Stimulated activated CD8-positive, alpha-beta memory T cell treated with anti-CD3 and anti-CD28 coated beads, Interleukin-4, amount 100 ng/mL, for 4 hours (primary cell): ENCODE data around the gene PCSK2.

Source experiments
- DNase-seq, 2 donors: peaks; one replicate each; pipeline ENCODE4 v3.0.0-alpha.2; 2020; ENCODE audit warnings: low read depth in 2 of 2, low spot score in 1 of 2

The PCSK2 gene

DNA sequence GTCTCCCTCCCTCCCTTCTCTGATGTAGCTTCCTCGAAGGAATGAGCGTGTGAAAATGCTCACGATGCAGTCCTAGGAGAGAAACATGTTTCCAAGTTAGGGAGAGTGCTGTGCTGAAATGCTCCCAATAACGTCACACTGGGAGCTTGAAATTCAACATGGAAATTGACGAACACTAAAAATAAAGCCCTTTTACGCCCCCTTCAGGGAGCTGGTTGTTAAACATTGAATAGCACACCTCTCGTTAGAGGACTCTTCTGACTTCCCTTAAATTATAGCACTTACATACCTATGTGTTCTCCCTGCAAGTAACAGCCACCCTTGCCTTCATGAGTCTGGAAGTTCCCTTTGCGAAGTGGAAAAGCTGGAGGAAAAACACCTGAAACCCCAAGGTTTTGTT, 215.7 kb downstream of the PCSK2 start:
- DNase-seq: no peak

DNA sequence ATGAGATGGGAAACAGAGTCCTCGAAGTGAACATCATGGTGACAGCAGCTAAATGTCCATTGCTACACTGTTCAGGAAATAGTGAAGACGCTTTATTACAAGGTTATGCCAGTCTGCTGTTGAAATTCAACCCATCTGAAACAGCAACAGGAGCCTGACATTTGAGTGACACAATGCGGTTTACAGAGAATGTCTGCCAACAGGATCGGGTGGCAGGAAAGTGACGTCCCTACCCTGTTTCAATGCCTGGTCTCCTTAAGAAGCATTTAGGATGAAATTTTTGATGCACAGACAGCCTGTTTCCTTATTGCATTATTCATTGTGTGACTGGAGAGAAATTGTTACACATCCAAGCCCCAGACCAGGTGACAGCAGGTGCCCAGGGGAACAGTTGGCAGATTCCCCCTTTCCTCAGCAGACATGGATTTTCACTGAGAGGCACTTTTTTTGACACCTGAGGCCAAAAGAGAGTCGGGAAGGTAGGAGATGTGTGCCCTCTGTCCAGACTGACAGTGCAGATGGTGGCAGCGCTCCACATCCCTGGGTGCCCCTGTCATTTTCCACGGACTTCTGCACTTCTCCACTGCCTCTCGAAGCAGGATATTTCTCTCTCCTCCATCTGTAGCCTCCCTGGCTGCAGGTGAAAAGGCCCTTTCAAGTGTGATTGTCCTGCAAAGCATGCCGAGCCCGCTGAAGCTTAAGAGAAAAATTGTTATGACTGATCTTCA, 216.5 kb downstream of the PCSK2 start:
- DNase-seq: no peak

DNA sequence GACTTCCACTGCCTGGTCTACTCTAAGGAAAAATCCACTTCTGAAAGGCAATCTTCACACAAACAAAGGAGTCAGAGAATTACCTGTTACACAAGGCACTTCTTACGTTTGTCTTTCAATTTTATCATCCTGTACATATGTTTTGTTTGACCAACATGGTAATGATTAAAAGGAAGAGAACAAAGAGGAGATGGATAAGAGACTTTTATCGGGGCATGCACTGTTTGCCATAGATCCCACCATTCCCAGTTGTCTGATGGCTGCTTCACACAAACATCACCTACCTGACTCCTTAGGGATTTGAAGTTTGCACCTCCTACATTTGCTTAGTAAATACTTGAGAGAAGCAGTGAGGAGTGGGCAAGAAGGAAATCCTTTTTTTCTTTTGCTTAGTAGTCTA, 217.3 kb downstream of the PCSK2 start:
- no peak for DNase-seq

DNA sequence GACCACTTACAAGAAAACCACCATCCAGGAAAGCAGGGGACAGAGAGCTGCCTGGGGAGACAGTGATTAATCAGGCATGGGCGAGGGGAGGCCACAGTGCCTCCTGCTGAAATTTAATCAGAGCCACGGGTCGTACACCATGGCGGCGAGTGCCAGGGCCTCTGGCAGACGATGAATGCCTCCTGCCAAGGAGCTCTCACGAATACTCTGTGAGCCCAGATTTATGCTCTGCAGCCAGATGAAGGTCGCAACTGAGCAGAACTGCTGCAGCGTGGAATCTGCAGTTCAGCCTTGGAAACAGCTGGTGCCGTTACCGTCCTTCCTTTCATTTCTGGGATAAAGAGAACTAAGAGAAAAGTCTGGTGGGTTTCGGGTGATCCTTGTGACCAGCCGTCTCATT, 218.7 kb downstream of the PCSK2 start:
- DNase-seq: no peak

DNA sequence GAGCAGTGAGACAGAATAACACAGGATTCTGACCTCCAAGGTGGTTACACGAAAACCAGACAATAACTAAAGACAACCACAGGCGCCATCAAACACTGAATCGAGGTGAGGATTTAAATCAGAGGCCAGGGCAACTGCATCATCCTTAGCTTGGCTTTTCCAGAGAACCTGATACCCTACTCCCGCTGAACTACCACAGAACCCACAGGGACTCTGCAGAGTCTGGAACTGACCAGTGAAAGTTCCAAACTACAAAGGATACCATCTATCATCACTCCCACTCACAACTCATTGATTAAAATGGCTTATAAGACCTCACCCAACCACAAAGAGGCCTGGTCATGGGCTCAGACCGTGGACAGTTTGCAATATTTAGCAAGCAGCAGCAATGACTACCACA, 219.3 kb downstream of the PCSK2 start:
- no peak for DNase-seq

DNA sequence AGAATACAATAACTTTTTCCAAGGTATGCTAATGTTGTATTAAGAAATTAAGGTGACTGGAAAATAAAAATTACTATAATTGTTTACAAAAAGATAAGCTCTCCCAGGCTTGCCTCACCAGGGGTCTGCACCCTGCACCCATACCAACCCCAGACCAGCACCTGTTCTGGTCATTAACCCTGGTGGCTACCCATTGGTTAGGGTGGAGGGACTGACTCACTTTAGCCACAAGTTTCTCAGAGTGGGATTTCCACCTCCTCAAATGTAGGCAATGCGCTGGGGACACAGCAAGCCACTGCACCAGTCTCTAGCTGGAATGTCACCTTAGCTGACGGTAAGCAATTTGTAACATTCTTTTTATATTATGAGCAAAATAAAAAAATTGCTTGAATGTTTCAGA, 221.2 kb downstream of the PCSK2 start:
- DNase-seq: no peak

DNA sequence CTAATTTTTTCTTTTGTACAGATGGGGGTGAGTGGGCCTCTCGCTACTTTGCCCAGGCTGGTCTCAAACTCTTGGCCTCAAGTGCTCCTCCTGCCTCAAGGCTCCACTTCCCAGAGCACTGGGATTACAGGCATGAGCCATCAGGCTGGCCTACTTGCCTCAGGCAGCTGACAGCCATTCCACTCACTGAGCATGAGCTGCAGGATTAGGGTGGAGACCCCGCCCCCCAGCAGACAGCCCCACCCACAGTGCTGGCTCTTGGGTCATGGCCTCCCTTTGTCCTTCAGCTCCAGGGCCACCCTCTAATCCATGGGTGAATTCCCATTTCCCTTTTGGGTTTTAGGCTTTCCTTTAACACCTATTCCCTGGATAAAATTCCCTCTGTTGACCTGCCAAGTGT, 222.2 kb downstream of the PCSK2 start:
- DNase-seq: no peak

DNA sequence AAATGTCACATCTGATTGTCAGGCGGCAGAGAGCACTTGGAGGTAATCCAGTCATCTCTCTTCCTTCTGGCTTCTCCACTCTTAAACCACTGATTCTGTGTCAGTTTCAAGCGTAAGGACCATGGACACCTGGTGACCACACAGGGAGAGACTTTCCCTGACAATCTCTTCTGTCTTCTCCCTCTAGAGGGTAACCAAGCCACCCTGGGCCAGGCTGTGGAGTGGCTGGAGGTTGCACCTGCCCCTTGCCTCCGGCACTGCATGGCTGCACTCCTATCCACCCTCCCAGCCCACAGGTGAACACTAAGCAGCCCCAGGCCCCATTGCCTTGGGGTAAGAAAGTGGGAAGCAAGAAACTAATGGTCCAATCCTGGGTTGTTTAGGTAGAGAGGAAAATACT, 225.6 kb downstream of the PCSK2 start:
- no peak for DNase-seq

DNA sequence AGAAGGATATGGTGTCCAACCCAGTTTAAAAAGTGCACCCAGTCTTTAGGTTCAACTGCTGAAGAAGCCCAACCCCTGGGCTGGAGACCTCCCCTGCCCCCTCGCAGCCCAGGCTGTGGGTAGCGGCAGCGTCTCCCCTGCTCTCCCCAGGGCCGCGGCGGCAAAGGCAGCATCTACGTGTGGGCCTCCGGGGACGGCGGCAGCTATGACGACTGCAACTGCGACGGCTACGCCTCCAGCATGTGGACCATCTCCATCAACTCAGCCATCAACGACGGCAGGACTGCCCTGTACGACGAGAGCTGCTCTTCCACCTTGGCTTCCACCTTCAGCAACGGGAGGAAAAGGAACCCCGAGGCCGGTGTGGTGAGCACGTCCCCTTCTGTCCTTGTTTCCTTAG, 226.8 kb downstream of the PCSK2 start:
- DNase-seq: no peak

DNA sequence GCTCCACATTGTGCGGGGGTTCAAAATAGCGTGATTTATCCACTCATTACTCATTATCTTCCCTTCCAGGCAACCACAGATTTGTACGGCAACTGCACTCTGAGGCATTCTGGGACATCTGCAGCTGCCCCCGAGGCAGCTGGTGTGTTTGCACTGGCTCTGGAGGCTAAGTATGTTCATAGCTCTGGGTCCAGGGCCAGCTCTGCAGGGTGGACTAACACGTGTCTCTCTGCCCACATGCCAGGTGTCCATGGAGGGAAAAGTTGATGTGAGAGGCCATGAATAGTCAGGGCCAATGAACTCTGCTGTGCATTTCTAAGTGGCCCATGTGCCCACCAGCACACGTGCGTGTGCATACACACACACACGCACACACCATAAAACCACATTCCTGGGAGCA, 229.4 kb downstream of the PCSK2 start:
- no peak for DNase-seq

DNA sequence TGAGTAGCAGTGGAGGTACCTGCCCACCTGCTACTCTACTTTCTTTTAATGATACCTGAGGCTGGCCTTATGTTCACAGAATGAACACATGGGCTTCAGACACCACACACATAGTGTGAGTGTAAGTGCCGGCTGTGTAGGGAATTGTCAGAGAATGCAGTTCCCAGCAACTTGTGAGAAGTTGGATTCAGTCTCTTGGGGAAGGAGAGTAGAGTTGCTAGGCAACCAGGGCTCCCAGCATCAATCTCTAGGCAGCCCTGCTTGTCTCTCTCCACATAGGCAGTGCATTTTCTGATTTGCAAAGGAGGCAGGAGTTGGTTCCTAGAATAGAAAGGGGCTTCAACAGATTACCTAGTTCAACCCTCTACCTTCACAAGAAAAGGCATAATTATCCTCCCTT, 230.2 kb downstream of the PCSK2 start:
- no peak for DNase-seq

DNA sequence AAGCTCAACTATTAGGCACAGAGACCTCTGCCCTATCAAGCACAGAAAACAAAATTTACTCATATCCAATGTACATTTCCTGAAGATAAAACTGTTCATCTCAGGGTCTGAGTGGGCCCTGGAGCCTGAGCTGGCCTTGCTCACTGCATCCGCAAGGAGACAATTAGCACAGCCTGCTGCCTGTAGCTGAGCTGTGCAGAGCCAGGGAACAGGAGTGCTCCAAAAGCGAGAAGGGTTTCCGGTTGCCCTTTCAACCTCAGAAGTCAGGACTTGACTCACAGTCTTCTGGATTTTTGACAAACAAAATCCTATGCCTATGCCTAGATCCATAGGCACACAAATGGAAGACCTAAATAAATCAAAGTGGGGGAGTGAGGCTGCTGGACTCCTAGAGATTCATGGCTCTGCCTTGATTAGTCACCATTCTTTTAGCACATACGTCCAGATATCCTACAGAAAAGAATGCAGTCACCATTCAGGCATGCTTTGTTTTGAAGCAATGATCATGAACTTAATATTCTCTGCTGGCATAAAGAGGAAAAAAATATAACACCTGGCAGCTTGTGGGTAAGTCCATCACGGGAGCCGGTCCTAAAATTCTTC, 230.8 kb downstream of the PCSK2 start:
- DNase-seq: no peak

DNA sequence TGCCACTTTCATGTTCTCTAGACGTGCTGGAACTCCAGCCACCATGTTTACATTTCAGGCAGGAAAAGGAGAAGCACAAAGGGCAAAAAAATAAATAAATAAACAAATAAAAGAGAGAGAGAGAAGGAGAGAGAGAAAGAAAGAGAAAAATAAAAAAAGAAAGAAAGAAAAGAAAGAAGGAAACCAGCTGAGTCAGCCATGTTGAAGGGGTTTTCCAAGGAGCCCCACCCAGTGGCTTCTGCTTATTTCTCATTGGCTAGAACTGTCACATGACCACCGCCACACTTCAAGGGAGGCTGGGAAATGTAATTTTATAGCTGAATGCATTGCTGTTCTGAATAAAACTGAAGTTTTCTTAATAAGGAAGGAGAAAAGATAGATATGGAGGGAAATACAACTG, 233.3 kb downstream of the PCSK2 start:
- no peak for DNase-seq

DNA sequence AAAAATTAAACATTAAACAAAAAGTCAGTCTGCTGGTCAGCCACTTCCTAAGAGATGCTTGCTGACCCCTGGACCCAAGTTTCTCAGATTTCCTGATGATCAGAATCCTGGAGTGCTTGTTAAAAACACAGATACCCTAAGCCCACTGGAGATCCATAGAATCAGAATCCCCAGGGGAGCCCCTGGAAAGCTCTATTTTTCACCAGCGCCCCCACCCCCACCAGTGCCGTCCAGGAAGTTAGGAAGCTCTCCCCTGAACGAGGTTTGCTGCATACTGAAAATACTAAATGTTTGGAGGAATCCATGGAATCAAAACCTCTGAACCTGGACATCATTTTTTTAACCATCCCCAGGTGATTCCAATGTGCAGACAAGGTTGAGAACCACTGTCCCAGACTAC, 235.1 kb downstream of the PCSK2 start:
- no peak for DNase-seq

DNA sequence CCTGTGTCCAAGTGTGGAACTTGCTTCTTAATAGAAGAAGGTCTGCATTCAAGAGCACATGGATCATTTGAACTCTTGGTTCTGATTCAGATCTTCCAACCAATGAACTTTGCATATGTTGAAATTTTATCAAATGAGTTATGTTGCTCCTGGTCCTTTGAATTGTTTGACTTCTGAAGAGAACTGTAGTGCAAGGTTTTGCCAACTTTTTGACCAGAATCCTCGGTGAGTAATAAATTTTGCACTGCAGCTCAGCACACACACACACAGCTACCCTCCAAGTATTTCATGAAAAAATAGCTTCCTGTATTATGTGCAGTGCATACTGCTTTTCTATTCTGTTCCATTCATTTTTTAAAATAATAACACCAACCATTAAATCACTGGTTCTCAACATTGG, 236.9 kb downstream of the PCSK2 start:
- no peak for DNase-seq

DNA sequence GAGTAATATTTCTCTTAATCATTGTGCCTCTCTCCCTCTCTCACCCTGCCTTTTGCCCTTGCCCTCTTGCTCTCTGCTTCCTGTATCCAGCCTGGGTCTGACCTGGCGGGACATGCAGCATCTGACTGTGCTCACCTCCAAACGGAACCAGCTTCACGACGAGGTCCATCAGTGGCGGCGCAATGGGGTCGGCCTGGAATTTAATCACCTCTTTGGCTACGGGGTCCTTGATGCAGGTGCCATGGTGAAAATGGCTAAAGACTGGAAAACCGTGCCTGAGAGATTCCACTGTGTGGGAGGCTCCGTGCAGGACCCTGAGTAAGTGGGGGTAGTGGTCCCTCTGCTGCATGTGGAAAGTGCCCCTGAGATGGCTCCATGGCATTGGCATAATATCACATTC, 238.4 kb downstream of the PCSK2 start:
- no peak for DNase-seq

DNA sequence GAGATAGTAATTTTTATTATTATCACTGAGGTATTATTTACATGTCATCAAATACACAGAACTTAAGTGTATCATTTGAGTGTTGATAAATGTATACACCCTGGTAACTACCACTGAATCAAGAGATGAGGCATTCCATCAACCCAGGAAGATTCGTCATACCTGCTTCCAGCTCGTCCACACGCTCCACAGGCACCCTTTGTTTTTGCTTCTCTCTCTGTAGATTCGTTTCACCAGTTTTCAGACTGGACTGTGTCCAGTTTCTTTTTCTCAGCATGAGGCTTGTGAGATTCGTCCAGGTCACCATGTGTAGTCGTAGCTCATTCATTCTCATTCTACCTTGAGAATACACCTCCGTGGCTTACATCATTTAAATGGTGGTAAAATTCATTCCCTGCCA, 239.8 kb downstream of the PCSK2 start:
- DNase-seq: no peak

DNA sequence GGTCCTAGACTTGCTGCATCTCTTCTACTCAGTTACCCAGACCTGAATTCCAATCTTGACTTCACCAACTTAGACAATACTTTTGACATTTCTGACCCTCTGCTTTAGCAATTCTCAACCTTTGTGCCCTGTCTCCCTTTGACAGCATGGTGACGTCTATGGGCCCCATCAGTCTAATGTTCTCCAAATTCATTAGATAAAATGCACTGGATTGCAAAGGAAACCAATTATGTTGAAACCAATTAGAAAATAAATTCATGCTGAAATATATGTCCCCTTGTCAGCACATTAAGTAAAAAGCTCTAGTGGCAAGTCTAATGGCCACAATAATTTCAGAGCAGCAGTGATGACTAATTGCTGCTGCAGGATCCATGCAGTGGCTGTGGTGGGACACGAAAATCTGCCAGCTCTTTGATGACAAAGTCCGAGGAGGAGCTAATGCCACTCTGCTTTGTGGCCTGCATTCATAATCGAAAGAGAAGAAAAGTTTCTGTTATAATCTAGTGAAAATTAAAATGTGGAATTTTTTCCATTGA, 240.3 kb downstream of the PCSK2 start:
- no peak for DNase-seq

DNA sequence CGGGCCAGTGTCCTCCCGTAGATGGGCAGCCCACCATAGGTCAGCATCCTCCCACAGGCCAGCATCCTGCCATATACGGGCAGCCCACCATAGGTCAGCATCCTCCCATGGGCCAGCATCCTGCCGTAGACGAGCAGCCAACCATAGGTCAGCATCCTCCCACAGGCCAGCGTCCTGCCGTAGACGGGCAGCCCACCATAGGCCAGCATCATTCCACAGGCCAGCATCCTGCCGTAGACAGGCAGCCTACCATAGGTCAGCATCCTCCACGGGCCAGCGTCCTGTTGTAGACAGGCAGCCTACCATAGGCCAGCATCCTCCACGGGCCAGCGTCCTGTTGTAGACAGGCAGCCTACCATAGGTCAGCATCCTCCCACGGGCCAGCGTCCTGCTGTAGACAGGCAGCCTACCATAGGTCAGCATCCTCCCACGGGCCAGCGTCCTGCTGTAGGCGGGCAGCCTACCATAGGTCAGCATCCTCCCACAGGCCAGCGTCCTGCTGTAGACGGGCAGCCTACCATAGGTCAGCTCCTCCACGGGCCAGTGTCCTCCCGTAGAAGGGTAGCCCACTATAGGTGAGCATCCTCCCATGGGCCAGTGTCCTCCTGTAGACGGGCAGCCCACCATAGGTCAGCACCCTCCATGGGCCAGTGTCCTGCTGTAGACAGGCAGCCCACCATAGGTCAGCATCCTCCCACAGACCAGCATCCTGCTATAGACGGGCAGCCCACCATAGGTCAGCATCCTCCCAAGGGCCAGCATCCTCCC, 241.4 kb downstream of the PCSK2 start:
- no peak for DNase-seq

DNA sequence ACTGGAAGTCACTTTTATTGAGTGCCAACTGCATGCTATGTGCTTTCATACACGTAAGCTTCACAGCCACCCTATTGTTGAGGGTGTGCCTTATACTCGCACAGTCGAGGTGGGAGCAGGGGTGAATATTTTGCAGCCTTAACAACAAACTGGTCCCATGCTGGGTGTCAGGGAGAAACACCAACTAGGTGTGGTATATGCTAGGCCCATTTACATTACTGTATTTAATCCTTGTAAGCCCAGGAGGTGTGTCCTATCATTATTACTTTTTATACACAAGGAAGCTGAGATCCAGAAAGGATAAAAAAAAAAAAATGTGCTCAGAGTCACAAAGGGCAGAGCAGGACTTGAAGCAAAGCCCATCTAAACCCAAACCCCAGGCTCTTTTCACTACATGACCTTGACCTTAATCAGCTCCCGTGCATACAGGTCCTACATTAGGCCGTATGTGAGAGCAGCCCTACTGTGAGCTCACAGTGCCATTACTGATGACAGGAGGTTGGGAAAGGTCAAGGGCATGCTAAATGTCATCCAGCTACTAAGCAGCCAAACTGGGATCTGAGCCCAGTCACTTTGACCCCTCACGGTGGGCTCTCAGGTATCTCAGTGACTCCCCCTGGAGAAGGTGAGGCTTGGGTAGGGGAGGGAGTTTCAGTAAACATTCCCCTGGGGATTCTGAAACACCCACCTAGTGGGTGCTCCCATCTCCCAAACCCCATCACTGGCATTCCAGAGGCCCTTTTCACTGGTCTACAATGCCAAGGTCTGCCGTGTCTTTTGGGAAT, 242.6 kb downstream of the PCSK2 start:
- no peak for DNase-seq

DNA sequence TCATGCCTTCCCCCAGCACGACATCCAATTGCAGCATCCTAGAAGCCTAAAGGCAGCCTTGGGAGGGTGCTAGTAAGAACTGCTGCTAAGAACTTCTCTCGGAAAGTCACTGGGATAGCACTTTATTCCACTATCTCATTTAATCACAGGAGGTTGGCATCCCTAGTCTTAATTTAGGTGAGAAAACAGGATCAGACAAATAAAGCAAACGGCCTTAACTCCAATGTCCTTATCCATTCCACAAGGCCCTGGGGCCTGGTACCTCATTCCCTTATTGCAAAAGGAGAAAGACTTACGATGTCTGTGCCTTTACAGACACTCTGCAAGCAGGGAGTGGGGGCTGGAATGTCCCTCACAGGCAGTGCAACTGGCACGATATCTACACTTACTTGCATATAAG, 243.7 kb downstream of the PCSK2 start:
- DNase-seq: no peak

DNA sequence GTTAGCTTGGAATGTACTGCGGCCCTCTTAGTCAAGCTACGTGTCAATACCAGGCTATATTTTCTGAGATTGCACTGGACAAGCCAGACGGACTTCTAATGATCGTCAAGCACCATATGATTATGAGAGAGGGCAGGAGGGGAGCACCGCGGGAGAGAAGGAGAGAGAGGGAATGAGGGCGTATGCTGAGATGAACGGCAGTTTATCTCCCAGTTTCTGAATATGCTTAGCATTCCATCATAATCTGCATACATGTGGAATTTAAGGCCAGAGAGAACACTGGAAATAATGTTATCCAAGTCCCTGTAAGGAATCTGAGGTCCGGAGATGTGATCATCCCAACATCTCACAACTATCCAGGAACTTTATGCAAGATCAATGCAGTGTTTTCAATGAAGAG, 244.1 kb downstream of the PCSK2 start:
- no peak for DNase-seq
